GM12872 (cell line): ENCODE measurements around the gene COPS3.

ENCODE experiments used
- CTCF ChIP-seq: IDR thresholded peaks from 3 replicates; pipeline ENCODE4 v1.5.1; 2011; ENCODE audit warnings: low read depth, mild to moderate bottlenecking, low read length, moderate library complexity; ENCODE audit not compliant: insufficient read depth

COPS3 gene

GRCh38 chr17:17279316-17279715 is 1.7 kb downstream of the COPS3 start:
- no peak for TF ChIP-seq CTCF

DNA sequence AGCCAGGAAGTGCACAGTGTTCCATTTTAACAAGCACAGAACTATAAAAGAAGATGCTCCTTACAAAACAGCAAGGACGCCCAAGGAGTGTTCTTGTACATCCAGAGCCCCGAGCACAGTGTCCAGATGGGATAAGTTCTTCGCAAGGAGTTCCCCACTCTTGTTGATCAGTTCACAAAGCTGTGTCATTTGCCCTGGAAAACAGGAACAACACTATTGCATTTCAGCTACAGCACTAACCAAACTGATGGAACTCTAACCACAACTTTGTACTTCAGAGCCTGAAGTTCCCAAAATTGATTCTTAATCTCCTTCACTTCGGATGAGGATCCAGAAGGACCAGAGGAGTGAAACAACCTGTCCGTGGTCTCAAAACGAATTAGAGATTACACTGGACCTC is 5.1 kb downstream of the COPS3 start:
- TF ChIP-seq CTCF: no peak

- peak; percentile 45; the same call in 2 of the 3 replicates for TF ChIP-seq CTCF
These were observed 10.9 kb downstream of the COPS3 start for GRCh38 chr17:17269926-17270773.

DNA sequence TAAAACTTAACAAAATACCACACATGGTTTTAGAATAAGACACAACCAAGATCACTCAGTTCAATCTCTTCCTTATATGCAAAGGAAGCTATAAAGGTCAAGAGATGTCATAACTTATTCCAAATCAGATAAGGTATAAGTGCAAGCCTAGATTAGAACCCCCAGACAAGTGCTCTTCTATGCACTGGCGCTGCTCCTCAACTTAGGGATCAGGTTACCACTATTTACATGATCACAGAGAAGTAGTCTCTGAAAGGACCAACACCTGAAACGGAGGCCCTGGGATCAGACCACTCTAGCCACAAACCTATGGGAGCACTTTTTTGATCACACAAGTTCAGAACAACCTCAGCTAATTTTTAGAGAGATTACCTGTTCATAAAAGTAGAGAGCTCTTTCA is 16.6 kb downstream of the COPS3 start:
- TF ChIP-seq CTCF: no peak

DNA sequence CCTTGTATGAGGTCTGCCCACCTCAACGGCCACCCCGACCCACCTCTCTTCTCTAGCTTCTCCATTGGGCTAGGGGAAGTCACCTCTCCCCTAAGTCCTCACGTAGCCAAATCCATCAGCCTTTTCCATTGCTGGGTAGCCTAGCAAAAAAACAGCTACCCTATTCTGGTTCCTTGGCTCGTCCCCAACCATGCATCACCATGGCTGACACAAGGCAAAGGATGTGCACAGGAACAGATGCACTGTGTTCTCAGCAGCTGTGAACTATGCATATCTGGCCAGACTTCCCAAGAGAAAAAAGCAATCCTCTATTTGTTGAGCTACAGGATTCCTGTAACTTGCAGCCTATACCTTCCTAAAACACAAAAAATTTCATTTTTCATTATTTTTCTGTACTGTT is 22.0 kb downstream of the COPS3 start:
- no peak for TF ChIP-seq CTCF

GRCh38 chr17:17258011-17258410 is 23.0 kb downstream of the COPS3 start:
- no peak for TF ChIP-seq CTCF

DNA sequence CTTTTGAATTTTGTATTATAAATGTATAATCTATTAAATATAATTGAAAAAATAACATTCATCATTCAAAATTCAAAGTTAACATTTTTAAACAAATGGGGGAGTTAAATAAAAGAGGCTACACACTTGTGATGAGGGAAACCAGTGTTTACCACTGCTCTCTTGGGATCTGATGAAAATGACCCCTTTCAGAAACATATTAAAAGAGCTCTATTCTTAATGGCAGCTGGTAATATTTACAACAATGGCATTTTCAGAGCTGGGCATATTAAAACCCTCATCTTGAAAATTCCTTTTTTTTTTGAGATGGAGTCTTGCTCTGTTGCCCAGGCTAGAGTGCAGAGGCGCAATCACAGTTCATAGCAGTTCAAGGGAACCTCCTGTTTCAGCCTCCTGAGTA is 24.7 kb downstream of the COPS3 start:
- no peak for TF ChIP-seq CTCF
